Stimulated activated CD4-positive, alpha-beta T cell treated with anti-CD3 and anti-CD28 coated beads, Interleukin-12 subunit alpha, Interleukin-12 subunit beta, amount 100 ng/mL, for 48 hours (primary cell): ENCODE measurements around the gene TARS1.
A peak's percentile ranks its signal among the peaks of the same experiment; 100 is the strongest.

Source experiments
- DNase-seq, 3 donors: peaks; one replicate each; pipeline ENCODE4 v3.0.0-alpha.2; 2020; ENCODE audit warnings: low read depth in 2 of 3, low spot score in 1 of 3

Gene TARS1

GRCh38 chr5:33440482-33441240 lies at the start of gene TARS1:
TARS1 (plus strand) TSS chr5:33440965; CDS start chr5:33441087, 122 bp downstream.
- peak; percentile 92 to 94 (median 93) for DNase-seq

- no peak for DNase-seq
Observed at GRCh38 chr5:33398501-33398900, 42.3 kb upstream of the TARS1 start.

- no peak for DNase-seq
Observed at GRCh38 chr5:33400675-33401074, 40.1 kb upstream of the TARS1 start.

- DNase-seq, result no peak
Observed at GRCh38 chr5:33401482-33402390, 39.0 kb upstream of the TARS1 start.

GRCh38 chr5:33403187-33403586 lies 37.6 kb upstream of the TARS1 start:
- DNase-seq, result no peak

GRCh38 chr5:33408816-33409215 lies 31.9 kb upstream of the TARS1 start:
- DNase-seq, result no peak

GRCh38 chr5:33409435-33410170 lies 31.2 kb upstream of the TARS1 start:
- DNase-seq, result no peak

- DNase-seq, result no peak
Observed at GRCh38 chr5:33410221-33410620, 30.5 kb upstream of the TARS1 start.

- no peak for DNase-seq
Observed at GRCh38 chr5:33411498-33411897, 29.3 kb upstream of the TARS1 start.

- no peak for DNase-seq
Observed at GRCh38 chr5:33415811-33416354, 24.9 kb upstream of the TARS1 start.

- no peak for DNase-seq
Observed at GRCh38 chr5:33417632-33418031, 23.1 kb upstream of the TARS1 start.

GRCh38 chr5:33420946-33421345 lies 19.8 kb upstream of the TARS1 start:
- no peak for DNase-seq

GRCh38 chr5:33422191-33422590 lies 18.6 kb upstream of the TARS1 start:
- no peak for DNase-seq

- DNase-seq, result no peak
Observed at GRCh38 chr5:33423018-33423630, 17.6 kb upstream of the TARS1 start.

GRCh38 chr5:33425314-33425713 lies 15.5 kb upstream of the TARS1 start:
- DNase-seq, result no peak

GRCh38 chr5:33430983-33431382 lies 9.8 kb upstream of the TARS1 start:
- DNase-seq, result no peak

GRCh38 chr5:33432656-33433055 lies 8.1 kb upstream of the TARS1 start:
- no peak for DNase-seq

GRCh38 chr5:33433303-33434240 lies 7.2 kb upstream of the TARS1 start:
- no peak for DNase-seq

- DNase-seq, result peak; percentile 38 to 71 (median 45)
Observed at GRCh38 chr5:33435893-33436490, 4.8 kb upstream of the TARS1 start.
